Measurements from ENCODE around the gene KCNA5.

GRCh38 chr12:5038781-5039311, 4.8 kb upstream of the KCNA5 start:
- TF ChIP-seq, protein P1, sequence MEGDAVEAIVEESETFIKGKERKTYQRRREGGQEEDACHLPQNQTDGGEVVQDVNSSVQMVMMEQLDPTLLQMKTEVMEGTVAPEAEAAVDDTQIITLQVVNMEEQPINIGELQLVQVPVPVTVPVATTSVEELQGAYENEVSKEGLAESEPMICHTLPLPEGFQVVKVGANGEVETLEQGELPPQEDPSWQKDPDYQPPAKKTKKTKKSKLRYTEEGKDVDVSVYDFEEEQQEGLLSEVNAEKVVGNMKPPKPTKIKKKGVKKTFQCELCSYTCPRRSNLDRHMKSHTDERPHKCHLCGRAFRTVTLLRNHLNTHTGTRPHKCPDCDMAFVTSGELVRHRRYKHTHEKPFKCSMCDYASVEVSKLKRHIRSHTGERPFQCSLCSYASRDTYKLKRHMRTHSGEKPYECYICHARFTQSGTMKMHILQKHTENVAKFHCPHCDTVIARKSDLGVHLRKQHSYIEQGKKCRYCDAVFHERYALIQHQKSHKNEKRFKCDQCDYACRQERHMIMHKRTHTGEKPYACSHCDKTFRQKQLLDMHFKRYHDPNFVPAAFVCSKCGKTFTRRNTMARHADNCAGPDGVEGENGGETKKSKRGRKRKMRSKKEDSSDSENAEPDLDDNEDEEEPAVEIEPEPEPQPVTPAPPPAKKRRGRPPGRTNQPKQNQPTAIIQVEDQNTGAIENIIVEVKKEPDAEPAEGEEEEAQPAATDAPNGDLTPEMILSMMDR (IDR thresholded peaks at IDR 0.05 in 8 of 11, conservative IDR thresholded peaks at IDR 0.05 in 3 of 11), result no peak
- no peak for TF ChIP-seq POLR2A (IDR thresholded peaks at IDR 0.05)

All from spleen (tissue), 7 donors.